B cell (primary cell): ENCODE data around the gene CDKAL1. TPM values are rescaled to one million over a fixed set of nuclear protein-coding genes. Genes with fewer than 3 reads are reported as not detected.
A peak's percentile ranks its signal among the peaks of the same experiment; 100 is the strongest.

Experiments
- ATAC-seq: fragments of 200-7000 bp; cut with Tn5 transposase; one replicate; pipeline ENCODE4 v1.10.0; 2021; ENCODE audit warnings: low read depth, mild to moderate bottlenecking, moderate number of reproducible peaks, moderate library complexity
- CTCF ChIA-PET: fragments of 350-600 bp; sonication (Branson Sonifier 250); formaldehyde crosslinking; loops from one replicate; lab custom pipeline; 2021; ENCODE audit warnings: antibody characterized with exemption, inconsistent platforms; lab: Charles Lee
- POLR2A ChIA-PET: fragments of 350-600 bp; sonication (Branson Sonifier 250); formaldehyde crosslinking; loops from one replicate; lab custom pipeline; 2021; ENCODE audit warnings: antibody characterized with exemption; lab: Charles Lee
- DNase-seq: peaks from one replicate; pipeline ENCODE4 v3.0.0; 2013
- H2AFZ ChIP-seq: 2 replicates; pipeline ENCODE4 v1.6.1; 2012; ENCODE audit warnings: mild to moderate bottlenecking, low read depth, low read length; ENCODE audit not compliant: insufficient read depth, poor library complexity, severe bottlenecking
- H3K27ac ChIP-seq, 2 donors: 1 replicate in 1 of 2; 2 replicates in 1 of 2; pipeline ENCODE4 v1.5.1; 2012 to 2013; ENCODE audit warnings: low read length in 2 of 2, mild to moderate bottlenecking in 2 of 2, moderate library complexity in 1 of 2
- H3K27me3 ChIP-seq, 4 experiments: fragments of 200-600 bp in 1 of 4; sonication (generic) in 1 of 4; replicated peaks in 1 of 4; 1 replicate in 2 of 4; 2 replicates in 2 of 4; pipeline versions ENCODE4 v1.6.1 to v1.7.0; 2013 to 2016; ENCODE audit warnings: low read length in 3 of 4, mild to moderate bottlenecking in 2 of 4, mixed read lengths in 1 of 4, moderate library complexity in 1 of 4; ENCODE audit not compliant: insufficient read depth in 4 of 4, control insufficient read depth in 3 of 4; ENCODE audit errors: control extremely low read depth in 1 of 4
- H3K36me3 ChIP-seq, 2 experiments: replicated peaks in 1 of 2; 1 replicate in 1 of 2; 2 replicates in 1 of 2; pipeline versions ENCODE4 v1.6.1 to v1.7.1; 2013; ENCODE audit warnings: low read length in 1 of 2; ENCODE audit not compliant: insufficient read depth in 2 of 2, control insufficient read depth in 1 of 2; ENCODE audit errors: control extremely low read depth in 1 of 2, extremely low read depth in 1 of 2
- H3K4me1 ChIP-seq, 2 donors: fragments of 200-600 bp in 1 of 2; sonication (generic) in 1 of 2; 1 replicate in 1 of 2; 2 replicates in 1 of 2; pipeline versions ENCODE4 v1.5.1 to v1.6.1; 2013 to 2017; ENCODE audit warnings: low read length in 2 of 2; ENCODE audit not compliant: control insufficient read depth in 2 of 2, insufficient read depth in 2 of 2
- H3K4me2 ChIP-seq: replicated peaks from 2 replicates; pipeline ENCODE3; 2012; ENCODE audit warnings: mild to moderate bottlenecking, low read depth, low read length; ENCODE audit not compliant: poor library complexity, severe bottlenecking
- H3K4me3 ChIP-seq, 5 experiments: fragments of 200-600 bp in 1 of 5; sonication (generic) in 1 of 5; 1 replicate in 3 of 5; 2 replicates in 2 of 5; pipeline versions ENCODE4 v1.5.1 to v1.7.0; 2011 to 2016; ENCODE audit warnings: low read length in 4 of 5, mild to moderate bottlenecking in 4 of 5, low read depth in 2 of 5, control low read depth in 1 of 5, moderate library complexity in 1 of 5; ENCODE audit not compliant: insufficient read depth in 1 of 5; ENCODE audit errors: control extremely low read depth in 1 of 5, extremely low read depth in 1 of 5
- H3K79me2 ChIP-seq: fragments of 200-600 bp; sonication (generic); one replicate; pipeline ENCODE4 v1.6.0; 2016; ENCODE audit warnings: low read length; ENCODE audit not compliant: control insufficient read depth, insufficient read depth
- H3K9ac ChIP-seq: fragments of 200-600 bp; sonication (generic); 2 replicates; pipeline ENCODE4 v1.6.1; 2017; ENCODE audit warnings: mild to moderate bottlenecking, low read length, moderate library complexity
- H3K9me3 ChIP-seq, 3 donors: one replicate each; pipeline versions ENCODE4 v1.6.1 to v1.7.1; 2013; ENCODE audit warnings: low read length in 2 of 3; ENCODE audit not compliant: control insufficient read depth in 2 of 3, insufficient read depth in 1 of 3; ENCODE audit errors: control extremely low read depth in 1 of 3
- H4K20me1 ChIP-seq: 2 replicates; pipeline ENCODE4 v1.6.0; 2012; ENCODE audit warnings: mild to moderate bottlenecking, low read length; ENCODE audit not compliant: insufficient read depth, control insufficient read depth, poor library complexity, severe bottlenecking
- H3K27ac Mint-ChIP-seq: one replicate; pipeline ENCODE4 v1.8.0; 2021; ENCODE audit warnings: mixed read lengths
- H3K27me3 Mint-ChIP-seq: one replicate; pipeline ENCODE4 v1.8.0; 2021; ENCODE audit warnings: mixed read lengths
- H3K4me1 Mint-ChIP-seq: one replicate; pipeline ENCODE4 v1.8.0; 2021; ENCODE audit warnings: mixed read lengths
- H3K4me3 Mint-ChIP-seq: one replicate; pipeline ENCODE4 v1.8.0; 2021; ENCODE audit warnings: mixed read lengths
- H3K9me3 Mint-ChIP-seq: one replicate; pipeline ENCODE4 v1.8.0; 2022; ENCODE audit warnings: mixed read lengths; ENCODE audit not compliant: insufficient read depth
- EZH2 ChIP-seq: IDR thresholded peaks from 2 replicates; pipeline ENCODE4 v1.6.1; 2012; ENCODE audit warnings: borderline replicate concordance, low read depth, mild to moderate bottlenecking, moderate library complexity, low read length; ENCODE audit not compliant: insufficient read depth, poor library complexity, severe bottlenecking
- WGBS: methylation state at CpG from one replicate; pipeline ENCODE4 v1.1.5; 2013; ENCODE audit warnings: missing lambda C conversion rate; ENCODE audit not compliant: insufficient coverage; 5-methylcytosine and 5-hydroxymethylcytosine counted together
- intact Hi-C: fragments of 100-400 bp; cut with micrococcal nuclease; formaldehyde crosslinking; loops from one replicate; pipeline ENCODE4 v1.10.0; 2022
- polyA plus RNA-seq: library from polyadenylated mRNA; depleted of rRNA; stranded (reverse); fragments of >200 nt; gene quantifications from 2 replicates; pipeline ENCODE4 v1.2.3, GENCODE V29; 2012
- total RNA-seq, 2 donors: library from RNA; stranded (reverse); fragments of 120-200 nt in 1 of 2; gene quantifications; 1 replicate in 1 of 2; 2 replicates in 1 of 2; pipeline versions ENCODE4 v1.2.3 to v1.2.4, GENCODE V29; 2013 to 2022
- TF ChIP-seq, protein P1 (sequence below): fragments of 200-600 bp; IDR thresholded peaks from one replicate; pipeline ENCODE4 v1.8.0; 2022; ENCODE audit warnings: antibody characterized with exemption, mild to moderate bottlenecking

The CDKAL1 gene
- total and polyA plus RNA-seq, 2 donors (not counting 1 experiment from before 2014, with no cell fraction given), result 6.1 to 33.3 TPM

- peaks cover 35% of the 10 kb centered on the region for H3K4me1 Mint-ChIP-seq
- peak overlapping the region; percentile 97 for H3K27ac Mint-ChIP-seq
- no peak for ATAC-seq
- no peak for DNase-seq
- H3K27me3 Mint-ChIP-seq, result no peaks in the 10 kb centered on the region
- ChIA-PET CTCF (interaction anchor here (0.6 to 2.8 kb wide), 11 partner anchors 8 to 314 kb away, joined by 3 to 16 read pairs (median 4); no protein-coding TSS in a partner anchor), POLR2A (no interaction called here)
- peak overlapping the region; percentile 97 for H2AFZ ChIP-seq
- H3K36me3 ChIP-seq, result peaks cover 2 to 5% of the 10 kb centered on the region in 2 experiments
- H3K9ac ChIP-seq, result peak overlapping the region; percentile 95
- peaks cover 51% of the 10 kb centered on the region for H3K79me2 ChIP-seq
- TF ChIP-seq EZH2, result no peak
- TF ChIP-seq, protein P1, sequence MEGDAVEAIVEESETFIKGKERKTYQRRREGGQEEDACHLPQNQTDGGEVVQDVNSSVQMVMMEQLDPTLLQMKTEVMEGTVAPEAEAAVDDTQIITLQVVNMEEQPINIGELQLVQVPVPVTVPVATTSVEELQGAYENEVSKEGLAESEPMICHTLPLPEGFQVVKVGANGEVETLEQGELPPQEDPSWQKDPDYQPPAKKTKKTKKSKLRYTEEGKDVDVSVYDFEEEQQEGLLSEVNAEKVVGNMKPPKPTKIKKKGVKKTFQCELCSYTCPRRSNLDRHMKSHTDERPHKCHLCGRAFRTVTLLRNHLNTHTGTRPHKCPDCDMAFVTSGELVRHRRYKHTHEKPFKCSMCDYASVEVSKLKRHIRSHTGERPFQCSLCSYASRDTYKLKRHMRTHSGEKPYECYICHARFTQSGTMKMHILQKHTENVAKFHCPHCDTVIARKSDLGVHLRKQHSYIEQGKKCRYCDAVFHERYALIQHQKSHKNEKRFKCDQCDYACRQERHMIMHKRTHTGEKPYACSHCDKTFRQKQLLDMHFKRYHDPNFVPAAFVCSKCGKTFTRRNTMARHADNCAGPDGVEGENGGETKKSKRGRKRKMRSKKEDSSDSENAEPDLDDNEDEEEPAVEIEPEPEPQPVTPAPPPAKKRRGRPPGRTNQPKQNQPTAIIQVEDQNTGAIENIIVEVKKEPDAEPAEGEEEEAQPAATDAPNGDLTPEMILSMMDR, result no peak
- peak overlapping the region; percentile 86 to 92 (median 89) for H3K4me3 ChIP-seq
- peaks cover 14 to 17% of the 10 kb centered on the region in 2 donors for H3K4me1 ChIP-seq
- no peaks in the 10 kb centered on the region for H3K9me3 Mint-ChIP-seq
- H3K4me2 ChIP-seq, result peak overlapping the region; percentile 70
- no peaks in the 10 kb centered on the region for H3K27me3 ChIP-seq
- peak overlapping the region; percentile 88 to 94 for H3K27ac ChIP-seq
- WGBS, result no CpG with 5 or more reads among the region's 6 CpGs
- H3K4me3 Mint-ChIP-seq, result peak overlapping the region; percentile 96
- H4K20me1 ChIP-seq, result peaks cover 4% of the 10 kb centered on the region
- H3K9me3 ChIP-seq, result no peaks in the 10 kb centered on the region
- intact Hi-C loops, result loop anchor here (1.0 kb wide), 2 partner anchors 133 to 1059 kb away; partner anchors contain the start of genes E2F3 and SOX4
Measured at GRCh38 chr6:20533746-20534294, 437 bp upstream of the CDKAL1 start.

DNA sequence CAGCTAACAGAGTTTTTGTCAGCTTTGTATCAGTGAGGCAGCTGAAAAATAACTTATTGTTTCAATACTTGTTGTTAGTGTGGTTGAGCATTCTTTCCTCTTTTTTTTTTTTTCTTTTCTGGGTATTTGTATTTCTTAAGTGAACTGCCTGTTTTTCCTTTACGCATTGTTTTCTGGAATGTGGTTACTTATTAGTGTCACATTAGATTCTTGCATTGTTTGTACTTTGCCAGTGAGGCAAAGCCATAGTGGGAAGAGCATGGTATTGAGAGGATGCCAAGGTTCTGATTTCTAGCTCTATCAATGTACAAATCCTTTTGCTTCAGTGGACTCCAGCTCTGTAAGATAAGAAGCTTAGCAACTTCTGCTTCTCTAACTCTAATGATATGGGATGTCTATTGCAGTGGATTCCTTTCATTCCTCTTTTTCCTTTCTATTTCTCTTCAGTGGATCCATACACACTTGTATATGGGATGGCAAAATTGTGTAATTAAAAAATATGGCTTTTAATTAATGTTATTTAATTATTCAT is 3.9 kb downstream of the CDKAL1 start:
- Histone ChIP-seq H3K79me2 (peaks cover 78% of the 10 kb centered on the region), H3K36me3 (peaks cover 8 to 26% of the 10 kb centered on the region in 2 experiments), H4K20me1 (peaks cover 20% of the 10 kb centered on the region), H3K4me1 (peaks cover 14 to 16% of the 10 kb centered on the region in 2 donors), H2AFZ (no peak overlapping the region), H3K4me2 (no peak overlapping the region), H3K9me3 (no peaks in the 10 kb centered on the region), H3K27ac (no peak overlapping the region), H3K27me3 (no peaks in the 10 kb centered on the region), H3K9ac (no peak overlapping the region), H3K4me3 (no peak overlapping the region)
- H3K27me3 Mint-ChIP-seq, result no peaks in the 10 kb centered on the region
- intact Hi-C loops, result no loop called here
- H3K27ac Mint-ChIP-seq, result no peak overlapping the region
- DNase-seq, result no peak
- ChIA-PET CTCF (interaction anchor here (0.6 to 2.8 kb wide), 3 partner anchors 10 to 1050 kb away, joined by 3 to 9 read pairs (median 3); no protein-coding TSS in a partner anchor), POLR2A (no interaction called here)
- WGBS, result no CpG with 5 or more reads among the region's 1 CpG
- no peak for TF ChIP-seq EZH2
- H3K9me3 Mint-ChIP-seq, result no peaks in the 10 kb centered on the region
- H3K4me1 Mint-ChIP-seq, result peaks cover 39% of the 10 kb centered on the region
- no peak for ATAC-seq
- H3K4me3 Mint-ChIP-seq, result no peak overlapping the region
